Astrocyte (in vitro differentiated cells and primary cell): ENCODE results near the gene TOR2A. TPM values are rescaled to one million over a fixed set of nuclear protein-coding genes. Genes with fewer than 3 reads are reported as not detected.

Experiments used
- DNase-seq: peaks from one replicate; pipeline ENCODE4 v3.0.0-alpha.2; 2010; ENCODE audit warnings: low read depth
- FAIRE-seq: peaks from 2 replicates; lab custom pipeline; 2011; peaks lifted over from hg19 to GRCh38; lab: Jason Lieb, UNC
- H2AFZ ChIP-seq: 2 replicates; pipeline ENCODE4 v1.6.0; 2012; ENCODE audit warnings: low read depth, low read length, inconsistent platforms
- H3K27ac ChIP-seq: 2 replicates; pipeline ENCODE4 v1.5.1; 2011; ENCODE audit warnings: low read depth, low read length, inconsistent platforms
- H3K27me3 ChIP-seq: 2 replicates; pipeline ENCODE4 v1.6.0; 2011; ENCODE audit warnings: low read length, inconsistent platforms; ENCODE audit not compliant: insufficient read depth
- H3K36me3 ChIP-seq: 2 replicates; pipeline ENCODE4 v1.5.1; 2011; ENCODE audit warnings: low read length, inconsistent platforms; ENCODE audit not compliant: insufficient read depth
- H3K4me1 ChIP-seq: 2 replicates; pipeline ENCODE4 v1.5.1; 2011; ENCODE audit warnings: low read length, inconsistent platforms; ENCODE audit not compliant: insufficient read depth
- H3K4me2 ChIP-seq: 2 replicates; pipeline ENCODE4 v1.6.0; 2012; ENCODE audit warnings: low read length, inconsistent platforms
- H3K4me3 ChIP-seq: 2 replicates; pipeline ENCODE4 v1.5.1; 2011; ENCODE audit warnings: low read depth, mild to moderate bottlenecking, low read length, inconsistent platforms; ENCODE audit not compliant: insufficient read depth
- H3K79me2 ChIP-seq: 2 replicates; pipeline ENCODE4 v1.6.0; 2012; ENCODE audit warnings: mild to moderate bottlenecking, low read length, inconsistent platforms; ENCODE audit not compliant: insufficient read depth
- H3K9ac ChIP-seq: 2 replicates; pipeline ENCODE4 v1.6.0; 2012; ENCODE audit warnings: mild to moderate bottlenecking, low read length, inconsistent platforms
- H3K9me3 ChIP-seq: 2 replicates; pipeline ENCODE4 v1.5.1; 2012; ENCODE audit warnings: low read depth, mild to moderate bottlenecking, low read length, inconsistent platforms; ENCODE audit not compliant: insufficient read depth
- H4K20me1 ChIP-seq: 2 replicates; pipeline ENCODE4 v1.6.0; 2012; ENCODE audit warnings: low read length, inconsistent platforms; ENCODE audit not compliant: insufficient read depth
- H3K27ac Mint-ChIP-seq: one replicate; pipeline ENCODE4 v1.8.0; 2021; ENCODE audit warnings: mild to moderate bottlenecking, mixed read lengths; ENCODE audit not compliant: unreplicated experiment
- H3K27me3 Mint-ChIP-seq: one replicate; pipeline ENCODE4 v1.8.0; 2021; ENCODE audit warnings: low read depth, mixed read lengths; ENCODE audit not compliant: unreplicated experiment
- H3K36me3 Mint-ChIP-seq: one replicate; pipeline ENCODE4 v1.8.0; 2021; ENCODE audit warnings: low read depth, mixed read lengths; ENCODE audit not compliant: unreplicated experiment
- H3K4me1 Mint-ChIP-seq: one replicate; pipeline ENCODE4 v1.8.0; 2021; ENCODE audit warnings: low read depth, mixed read lengths; ENCODE audit not compliant: unreplicated experiment
- H3K4me3 Mint-ChIP-seq: one replicate; pipeline ENCODE4 v1.8.0; 2021; ENCODE audit warnings: mild to moderate bottlenecking, moderate library complexity, mixed read lengths; ENCODE audit not compliant: unreplicated experiment
- H3K9me3 Mint-ChIP-seq: one replicate; pipeline ENCODE4 v1.8.0; 2021; ENCODE audit warnings: mild to moderate bottlenecking, mixed read lengths; ENCODE audit not compliant: unreplicated experiment
- EZH2 ChIP-seq: IDR thresholded peaks from 2 replicates; pipeline ENCODE4 v1.6.1; 2012; ENCODE audit warnings: mild to moderate bottlenecking, low read length, inconsistent platforms; ENCODE audit not compliant: insufficient read depth
- total RNA-seq: library from RNA; stranded (reverse); gene quantifications from 2 replicates; pipeline ENCODE4 v1.2.1, GENCODE V29; 2021
- TF ChIP-seq, protein P1 (sequence below): IDR thresholded peaks from 2 replicates; pipeline ENCODE4 v1.5.1; 2011; ENCODE audit warnings: low read depth, mild to moderate bottlenecking, inconsistent platforms, low read length, moderate library complexity; ENCODE audit not compliant: insufficient read depth

TOR2A gene
- total RNA-seq, 1 donor from 2014 or later, result 7.5 TPM

DNA sequence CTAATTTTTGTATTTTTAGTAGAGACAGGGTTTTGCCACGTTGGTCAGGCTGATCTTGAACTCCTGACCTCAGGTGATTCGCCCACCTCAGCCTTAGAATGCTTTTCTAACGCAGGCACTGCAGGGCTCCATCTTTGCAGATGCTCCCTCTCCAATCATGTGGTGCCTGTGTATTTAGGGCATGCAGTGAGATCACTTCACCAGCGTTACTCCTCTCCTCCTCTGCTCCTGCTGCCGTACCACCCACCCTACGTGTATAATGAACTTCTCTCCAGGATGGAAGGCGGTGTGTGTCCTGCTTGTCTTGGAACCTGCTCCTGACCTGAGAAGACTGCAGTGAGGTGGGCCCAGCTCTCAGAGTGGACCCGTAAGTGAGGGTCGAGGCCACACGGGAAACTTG, 42.0 kb downstream of the TOR2A start:
- no peak for DNase-seq
- peak overlapping the region; percentile 53 for H3K27ac Mint-ChIP-seq
- no peak for FAIRE-seq

DNA sequence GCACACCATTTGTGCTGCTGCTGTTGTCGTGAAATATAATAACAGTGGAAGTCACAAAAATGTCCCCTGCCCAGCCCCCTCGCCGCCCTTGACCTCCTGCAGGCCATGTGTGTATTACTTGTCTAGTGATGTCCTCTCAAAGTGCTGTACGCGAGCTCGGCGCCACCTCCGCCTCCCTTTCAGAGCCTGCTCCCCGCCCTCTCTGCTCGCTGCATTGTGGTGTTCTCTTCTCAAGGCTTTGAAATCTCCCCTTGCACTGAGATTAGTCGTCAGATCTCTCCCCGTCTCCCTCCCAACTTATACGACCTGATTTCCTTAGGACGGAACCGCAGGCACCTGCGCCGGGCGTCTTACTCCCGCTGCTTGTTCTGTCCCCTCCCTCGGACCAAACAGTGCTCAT, 43.0 kb downstream of the TOR2A start:
- H3K9ac ChIP-seq, result no peak overlapping the region
- peaks cover 1% of the 10 kb centered on the region for H3K4me1 Mint-ChIP-seq
- no peak overlapping the region for H3K4me2 ChIP-seq
- no peak overlapping the region for H3K27ac ChIP-seq
- H3K9me3 ChIP-seq, result no peaks in the 10 kb centered on the region
- TF ChIP-seq EZH2, result no peak
- TF ChIP-seq, protein P1, sequence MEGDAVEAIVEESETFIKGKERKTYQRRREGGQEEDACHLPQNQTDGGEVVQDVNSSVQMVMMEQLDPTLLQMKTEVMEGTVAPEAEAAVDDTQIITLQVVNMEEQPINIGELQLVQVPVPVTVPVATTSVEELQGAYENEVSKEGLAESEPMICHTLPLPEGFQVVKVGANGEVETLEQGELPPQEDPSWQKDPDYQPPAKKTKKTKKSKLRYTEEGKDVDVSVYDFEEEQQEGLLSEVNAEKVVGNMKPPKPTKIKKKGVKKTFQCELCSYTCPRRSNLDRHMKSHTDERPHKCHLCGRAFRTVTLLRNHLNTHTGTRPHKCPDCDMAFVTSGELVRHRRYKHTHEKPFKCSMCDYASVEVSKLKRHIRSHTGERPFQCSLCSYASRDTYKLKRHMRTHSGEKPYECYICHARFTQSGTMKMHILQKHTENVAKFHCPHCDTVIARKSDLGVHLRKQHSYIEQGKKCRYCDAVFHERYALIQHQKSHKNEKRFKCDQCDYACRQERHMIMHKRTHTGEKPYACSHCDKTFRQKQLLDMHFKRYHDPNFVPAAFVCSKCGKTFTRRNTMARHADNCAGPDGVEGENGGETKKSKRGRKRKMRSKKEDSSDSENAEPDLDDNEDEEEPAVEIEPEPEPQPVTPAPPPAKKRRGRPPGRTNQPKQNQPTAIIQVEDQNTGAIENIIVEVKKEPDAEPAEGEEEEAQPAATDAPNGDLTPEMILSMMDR, result no peak
- no peaks in the 10 kb centered on the region for H4K20me1 ChIP-seq
- H3K27me3 ChIP-seq, result no peaks in the 10 kb centered on the region
- H3K27ac Mint-ChIP-seq, result no peak overlapping the region
- DNase-seq (no peak), FAIRE-seq (no peak)
- H3K4me3 Mint-ChIP-seq, result no peak overlapping the region
- no peaks in the 10 kb centered on the region for H3K79me2 ChIP-seq
- no peaks in the 10 kb centered on the region for H3K27me3 Mint-ChIP-seq
- H3K9me3 Mint-ChIP-seq, result peaks cover 3% of the 10 kb centered on the region
- no peak overlapping the region for H3K4me3 ChIP-seq
- H3K36me3 ChIP-seq, result peaks cover 3% of the 10 kb centered on the region
- no peak overlapping the region for H2AFZ ChIP-seq
- H3K36me3 Mint-ChIP-seq, result peaks cover 37% of the 10 kb centered on the region
- H3K4me1 ChIP-seq, result no peaks in the 10 kb centered on the region

More for the DNA sequence above, 42.0 kb downstream of the TOR2A start:
- peaks cover 34% of the 10 kb centered on the region for H3K36me3 Mint-ChIP-seq
- H3K9me3 Mint-ChIP-seq, result peaks cover 3% of the 10 kb centered on the region
- Histone ChIP-seq H3K9ac (no peak overlapping the region), H3K36me3 (peaks cover under 1% of the 10 kb centered on the region), H3K79me2 (no peaks in the 10 kb centered on the region), H3K27ac (no peak overlapping the region), H4K20me1 (no peaks in the 10 kb centered on the region), H2AFZ (no peak overlapping the region), H3K4me1 (no peaks in the 10 kb centered on the region), H3K4me3 (no peak overlapping the region), H3K27me3 (no peaks in the 10 kb centered on the region), H3K4me2 (no peak overlapping the region), H3K9me3 (no peaks in the 10 kb centered on the region)
- H3K4me3 Mint-ChIP-seq, result no peak overlapping the region
- peaks cover 1% of the 10 kb centered on the region for H3K4me1 Mint-ChIP-seq
- TF ChIP-seq, protein P1, result no peak
- no peaks in the 10 kb centered on the region for H3K27me3 Mint-ChIP-seq

DNA sequence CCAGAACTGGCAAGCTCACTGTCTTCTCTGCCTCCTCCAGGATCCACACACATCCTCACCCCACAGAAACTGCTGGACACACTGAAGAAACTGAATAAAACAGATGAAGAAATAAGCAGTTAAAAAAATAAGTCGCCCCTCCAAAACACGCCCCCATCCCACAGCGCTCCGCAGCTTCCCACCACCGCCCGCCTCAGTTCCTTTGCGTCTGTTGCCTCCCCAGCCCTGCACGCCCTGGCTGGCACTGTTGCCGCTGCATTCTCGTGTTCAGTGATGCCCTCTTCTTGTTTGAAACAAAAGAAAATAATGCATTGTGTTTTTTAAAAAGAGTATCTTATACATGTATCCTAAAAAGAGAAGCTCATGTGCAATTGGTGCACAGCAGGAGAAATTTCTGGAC, 44.4 kb downstream of the TOR2A start:
- H3K27me3 ChIP-seq, result no peaks in the 10 kb centered on the region
- Mint-ChIP-seq H3K9me3 (peaks cover 3% of the 10 kb centered on the region), H3K36me3 (peaks cover 40% of the 10 kb centered on the region), H3K27ac (no peak overlapping the region), H3K27me3 (no peaks in the 10 kb centered on the region), H3K4me3 (no peak overlapping the region), H3K4me1 (peaks cover 1% of the 10 kb centered on the region)
- no peak overlapping the region for H2AFZ ChIP-seq
- no peaks in the 10 kb centered on the region for H3K9me3 ChIP-seq
- TF ChIP-seq, protein P1, result no peak
- TF ChIP-seq EZH2, result no peak
- peaks cover 3% of the 10 kb centered on the region for H3K36me3 ChIP-seq
- FAIRE-seq, result no peak
- H3K79me2 ChIP-seq, result no peaks in the 10 kb centered on the region
- no peaks in the 10 kb centered on the region for H4K20me1 ChIP-seq
- H3K9ac ChIP-seq, result no peak overlapping the region
- H3K4me3 ChIP-seq, result no peak overlapping the region
- no peak for DNase-seq
- H3K4me2 ChIP-seq, result no peak overlapping the region
- no peak overlapping the region for H3K27ac ChIP-seq
- no peaks in the 10 kb centered on the region for H3K4me1 ChIP-seq
